HepG2 (cell line): ENCODE data around the gene PTMA. TPM values are rescaled to one million over a fixed set of nuclear protein-coding genes. Genes with fewer than 3 reads are reported as not detected.

Experiments
- ATF4 ChIP-seq, 2 experiments: fragments of 450-650 bp in 1 of 2; sonication (generic) in 1 of 2; formaldehyde crosslinking; IDR thresholded peaks; 2 replicates each; pipeline versions ENCODE4 v1.5.0 to v1.8.0; 2020 to 2022; ENCODE audit warnings: mild to moderate bottlenecking in 1 of 2, missing genetic modification reagents in 1 of 2
- EED ChIP-seq: sonication (generic); formaldehyde crosslinking; IDR thresholded peaks from 2 replicates; pipeline ENCODE4 v1.5.0; 2020; ENCODE audit warnings: mild to moderate bottlenecking, missing genetic modification reagents
- ELF4 ChIP-seq: sonication (generic); formaldehyde crosslinking; IDR thresholded peaks from 2 replicates; pipeline ENCODE4 v1.5.0; 2020; ENCODE audit warnings: missing genetic modification reagents, mild to moderate bottlenecking, moderate library complexity, borderline replicate concordance
- NFYC ChIP-seq: IDR thresholded peaks from 2 replicates; pipeline ENCODE4 v1.6.1; 2016; ENCODE audit warnings: missing genetic modification reagents, missing compliant biosample characterization
- PAX8 ChIP-seq: sonication (generic); formaldehyde crosslinking; IDR thresholded peaks from 2 replicates; pipeline ENCODE4 v1.8.0; 2022; ENCODE audit warnings: mild to moderate bottlenecking, missing genetic modification reagents, borderline replicate concordance
- SP2 ChIP-seq: sonication (generic); formaldehyde crosslinking; IDR thresholded peaks from 2 replicates; pipeline ENCODE4 v1.5.1; 2020; ENCODE audit warnings: mild to moderate bottlenecking, missing genetic modification reagents
- TEAD3 ChIP-seq: optimal IDR thresholded peaks from 2 replicates; pipeline ENCODE3; 2016; ENCODE audit warnings: borderline replicate concordance
- ZNF768 ChIP-seq: sonication (generic); formaldehyde crosslinking; IDR thresholded peaks from 2 replicates; pipeline ENCODE4 v1.4.0; 2020; ENCODE audit warnings: missing genetic modification reagents
- polyA plus RNA-seq, 8 experiments: library from polyadenylated mRNA; depleted of rRNA in 3 of 8; stranded (reverse) in 7 of 8; unstranded in 1 of 8; fragments of >200 nt; fragmentation: Illumina TruSeq in 4 of 8; extraction: Trizol in 4 of 8; gene quantifications; 2 replicates each; pipeline versions ENCODE4 v1.2.1 to v1.2.3, GENCODE V29; 2011 to 2016; ENCODE audit warnings: low read depth in 4 of 8, missing spikeins in 1 of 8, mixed read lengths in 1 of 8; ENCODE audit not compliant: insufficient read depth in 1 of 8
- total RNA-seq, 5 experiments: library from RNA; depleted of rRNA; stranded (reverse); fragments of >200 nt; fragmentation: Illumina TruSeq; extraction: Trizol; gene quantifications; 2 replicates each; pipeline ENCODE4 v1.2.3, GENCODE V29; 2016; ENCODE audit warnings: low read depth in 1 of 5
- TF ChIP-seq, protein P1 (sequence below): sonication (generic); formaldehyde crosslinking; IDR thresholded peaks from 2 replicates; pipeline ENCODE4 v1.5.0; 2020; ENCODE audit warnings: mild to moderate bottlenecking, missing genetic modification reagents
- TF ChIP-seq, protein P2 (sequence below): sonication (generic); formaldehyde crosslinking; IDR thresholded peaks from 2 replicates; pipeline ENCODE4 v1.5.1; 2020; ENCODE audit warnings: mild to moderate bottlenecking, moderate library complexity, missing genetic modification reagents
- TF ChIP-seq, protein P3 (sequence below): sonication (generic); formaldehyde crosslinking; IDR thresholded peaks from 2 replicates; pipeline ENCODE4 v1.5.0; 2020; ENCODE audit warnings: mild to moderate bottlenecking, missing genetic modification reagents
- TF ChIP-seq, protein P4 (sequence below): IDR thresholded peaks from 2 replicates; pipeline ENCODE4 v1.6.1; 2016; ENCODE audit warnings: low read depth, missing genetic modification reagents, missing compliant biosample characterization

The PTMA gene
- total and polyA plus RNA-seq, 2 of the 13 experiments (the other 11 are each of a cell fraction or from before 2014, with no cell fraction given), result 190 to 1,086 TPM

GRCh38 chr2:231672617-231673347 is 35.5 kb upstream of the PTMA start (continued):
- TF ChIP-seq ATF4 (CRISPR knock-in tag; IDR thresholded peaks at IDR 0.05), result no peak
- TF ChIP-seq ELF4 (CRISPR knock-in tag), result no peak
- no peak for TF ChIP-seq PAX8 (CRISPR knock-in tag)
- TF ChIP-seq, protein P1, sequence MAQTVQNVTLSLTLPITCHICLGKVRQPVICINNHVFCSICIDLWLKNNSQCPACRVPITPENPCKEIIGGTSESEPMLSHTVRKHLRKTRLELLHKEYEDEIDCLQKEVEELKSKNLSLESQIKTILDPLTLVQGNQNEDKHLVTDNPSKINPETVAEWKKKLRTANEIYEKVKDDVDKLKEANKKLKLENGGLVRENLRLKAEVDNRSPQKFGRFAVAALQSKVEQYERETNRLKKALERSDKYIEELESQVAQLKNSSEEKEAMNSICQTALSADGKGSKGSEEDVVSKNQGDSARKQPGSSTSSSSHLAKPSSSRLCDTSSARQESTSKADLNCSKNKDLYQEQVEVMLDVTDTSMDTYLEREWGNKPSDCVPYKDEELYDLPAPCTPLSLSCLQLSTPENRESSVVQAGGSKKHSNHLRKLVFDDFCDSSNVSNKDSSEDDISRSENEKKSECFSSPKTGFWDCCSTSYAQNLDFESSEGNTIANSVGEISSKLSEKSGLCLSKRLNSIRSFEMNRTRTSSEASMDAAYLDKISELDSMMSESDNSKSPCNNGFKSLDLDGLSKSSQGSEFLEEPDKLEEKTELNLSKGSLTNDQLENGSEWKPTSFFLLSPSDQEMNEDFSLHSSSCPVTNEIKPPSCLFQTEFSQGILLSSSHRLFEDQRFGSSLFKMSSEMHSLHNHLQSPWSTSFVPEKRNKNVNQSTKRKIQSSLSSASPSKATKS (CRISPR knock-in tag), result 0 out of 2 replicates have a peak, but pooled peaks have one; percentile 44
- peak; percentile 31; the same call in 1 of the 2 replicates for TF ChIP-seq ZNF768 (CRISPR knock-in tag)
- TF ChIP-seq EED, result peak; percentile 75; the same call in 1 of the 2 replicates
- TF ChIP-seq, protein P2, sequence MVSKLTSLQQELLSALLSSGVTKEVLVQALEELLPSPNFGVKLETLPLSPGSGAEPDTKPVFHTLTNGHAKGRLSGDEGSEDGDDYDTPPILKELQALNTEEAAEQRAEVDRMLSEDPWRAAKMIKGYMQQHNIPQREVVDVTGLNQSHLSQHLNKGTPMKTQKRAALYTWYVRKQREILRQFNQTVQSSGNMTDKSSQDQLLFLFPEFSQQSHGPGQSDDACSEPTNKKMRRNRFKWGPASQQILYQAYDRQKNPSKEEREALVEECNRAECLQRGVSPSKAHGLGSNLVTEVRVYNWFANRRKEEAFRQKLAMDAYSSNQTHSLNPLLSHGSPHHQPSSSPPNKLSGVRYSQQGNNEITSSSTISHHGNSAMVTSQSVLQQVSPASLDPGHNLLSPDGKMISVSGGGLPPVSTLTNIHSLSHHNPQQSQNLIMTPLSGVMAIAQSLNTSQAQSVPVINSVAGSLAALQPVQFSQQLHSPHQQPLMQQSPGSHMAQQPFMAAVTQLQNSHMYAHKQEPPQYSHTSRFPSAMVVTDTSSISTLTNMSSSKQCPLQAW, result peak; percentile 62; the same call in 1 of the 2 replicates
- TF ChIP-seq, protein P3, sequence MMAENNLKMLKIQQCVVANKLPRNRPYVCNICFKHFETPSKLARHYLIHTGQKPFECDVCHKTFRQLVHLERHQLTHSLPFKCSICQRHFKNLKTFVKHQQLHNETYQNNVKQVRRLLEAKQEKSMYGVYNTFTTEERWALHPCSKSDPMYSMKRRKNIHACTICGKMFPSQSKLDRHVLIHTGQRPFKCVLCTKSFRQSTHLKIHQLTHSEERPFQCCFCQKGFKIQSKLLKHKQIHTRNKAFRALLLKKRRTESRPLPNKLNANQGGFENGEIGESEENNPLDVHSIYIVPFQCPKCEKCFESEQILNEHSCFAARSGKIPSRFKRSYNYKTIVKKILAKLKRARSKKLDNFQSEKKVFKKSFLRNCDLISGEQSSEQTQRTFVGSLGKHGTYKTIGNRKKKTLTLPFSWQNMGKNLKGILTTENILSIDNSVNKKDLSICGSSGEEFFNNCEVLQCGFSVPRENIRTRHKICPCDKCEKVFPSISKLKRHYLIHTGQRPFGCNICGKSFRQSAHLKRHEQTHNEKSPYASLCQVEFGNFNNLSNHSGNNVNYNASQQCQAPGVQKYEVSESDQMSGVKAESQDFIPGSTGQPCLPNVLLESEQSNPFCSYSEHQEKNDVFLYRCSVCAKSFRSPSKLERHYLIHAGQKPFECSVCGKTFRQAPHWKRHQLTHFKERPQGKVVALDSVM (CRISPR knock-in tag), result peak; percentile 60
- TF ChIP-seq, protein P4, sequence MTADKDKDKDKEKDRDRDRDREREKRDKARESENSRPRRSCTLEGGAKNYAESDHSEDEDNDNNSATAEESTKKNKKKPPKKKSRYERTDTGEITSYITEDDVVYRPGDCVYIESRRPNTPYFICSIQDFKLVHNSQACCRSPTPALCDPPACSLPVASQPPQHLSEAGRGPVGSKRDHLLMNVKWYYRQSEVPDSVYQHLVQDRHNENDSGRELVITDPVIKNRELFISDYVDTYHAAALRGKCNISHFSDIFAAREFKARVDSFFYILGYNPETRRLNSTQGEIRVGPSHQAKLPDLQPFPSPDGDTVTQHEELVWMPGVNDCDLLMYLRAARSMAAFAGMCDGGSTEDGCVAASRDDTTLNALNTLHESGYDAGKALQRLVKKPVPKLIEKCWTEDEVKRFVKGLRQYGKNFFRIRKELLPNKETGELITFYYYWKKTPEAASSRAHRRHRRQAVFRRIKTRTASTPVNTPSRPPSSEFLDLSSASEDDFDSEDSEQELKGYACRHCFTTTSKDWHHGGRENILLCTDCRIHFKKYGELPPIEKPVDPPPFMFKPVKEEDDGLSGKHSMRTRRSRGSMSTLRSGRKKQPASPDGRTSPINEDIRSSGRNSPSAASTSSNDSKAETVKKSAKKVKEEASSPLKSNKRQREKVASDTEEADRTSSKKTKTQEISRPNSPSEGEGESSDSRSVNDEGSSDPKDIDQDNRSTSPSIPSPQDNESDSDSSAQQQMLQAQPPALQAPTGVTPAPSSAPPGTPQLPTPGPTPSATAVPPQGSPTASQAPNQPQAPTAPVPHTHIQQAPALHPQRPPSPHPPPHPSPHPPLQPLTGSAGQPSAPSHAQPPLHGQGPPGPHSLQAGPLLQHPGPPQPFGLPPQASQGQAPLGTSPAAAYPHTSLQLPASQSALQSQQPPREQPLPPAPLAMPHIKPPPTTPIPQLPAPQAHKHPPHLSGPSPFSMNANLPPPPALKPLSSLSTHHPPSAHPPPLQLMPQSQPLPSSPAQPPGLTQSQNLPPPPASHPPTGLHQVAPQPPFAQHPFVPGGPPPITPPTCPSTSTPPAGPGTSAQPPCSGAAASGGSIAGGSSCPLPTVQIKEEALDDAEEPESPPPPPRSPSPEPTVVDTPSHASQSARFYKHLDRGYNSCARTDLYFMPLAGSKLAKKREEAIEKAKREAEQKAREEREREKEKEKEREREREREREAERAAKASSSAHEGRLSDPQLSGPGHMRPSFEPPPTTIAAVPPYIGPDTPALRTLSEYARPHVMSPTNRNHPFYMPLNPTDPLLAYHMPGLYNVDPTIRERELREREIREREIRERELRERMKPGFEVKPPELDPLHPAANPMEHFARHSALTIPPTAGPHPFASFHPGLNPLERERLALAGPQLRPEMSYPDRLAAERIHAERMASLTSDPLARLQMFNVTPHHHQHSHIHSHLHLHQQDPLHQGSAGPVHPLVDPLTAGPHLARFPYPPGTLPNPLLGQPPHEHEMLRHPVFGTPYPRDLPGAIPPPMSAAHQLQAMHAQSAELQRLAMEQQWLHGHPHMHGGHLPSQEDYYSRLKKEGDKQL (CRISPR knock-in tag), result no peak
- peak; percentile 19; the same call in 1 of the 2 replicates for TF ChIP-seq NFYC
- TF ChIP-seq TEAD3 (CRISPR knock-in tag), result peak; percentile 32
- no peak for TF ChIP-seq SP2 (CRISPR knock-in tag)
